ENCODE results near the gene TMEM82. TPM values are rescaled to one million over a fixed set of nuclear protein-coding genes. Genes with fewer than 3 reads are reported as not detected.

TMEM82 gene
- total RNA-seq, 1 donor from 2014 or later, result not detected

DNA sequence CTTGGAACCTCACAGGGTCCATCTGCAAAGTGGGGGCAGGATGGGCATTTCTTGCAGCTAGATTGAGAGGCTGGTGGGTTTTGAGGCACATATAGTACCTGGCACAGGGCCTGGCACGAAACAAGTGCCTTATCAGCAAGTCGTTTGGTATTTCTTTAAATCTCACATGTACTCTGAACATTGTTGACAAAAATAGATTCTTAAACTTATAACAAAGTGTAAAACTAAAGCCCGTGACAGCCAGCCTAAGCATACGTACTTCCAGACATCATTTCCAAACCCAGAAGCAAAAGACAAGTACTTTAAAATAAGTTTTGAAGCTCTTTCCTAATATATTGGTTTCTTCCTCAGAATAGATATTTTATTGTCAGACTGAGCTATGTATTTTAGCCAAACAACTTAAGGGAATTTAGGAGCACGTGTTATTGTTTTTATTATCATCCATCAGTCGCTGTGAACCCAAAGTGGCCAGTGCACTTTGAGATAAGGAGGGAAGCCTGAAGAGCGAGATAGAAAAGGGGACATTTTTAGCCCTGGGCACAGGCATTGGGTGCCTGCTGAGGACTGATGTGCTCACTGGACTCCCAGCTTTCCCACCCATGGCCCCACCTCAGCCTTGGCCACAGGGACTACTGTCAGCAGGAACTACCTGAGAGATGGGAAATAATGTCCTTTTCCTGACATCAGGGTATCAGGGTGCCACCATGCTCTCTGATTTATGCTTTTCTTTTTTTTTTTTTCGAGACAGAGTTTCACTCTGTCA, 19.2 kb downstream of the TMEM82 start:
- Histone ChIP-seq H3K27ac (ENCODE audit: low read depth, low read length) (peak overlapping the region; percentile 72), H3K4me2 (ENCODE audit: low read length) (peak overlapping the region; percentile 92), H3K79me2 (ENCODE audit: insufficient read depth, low read length) (peaks cover 69% of the 10 kb centered on the region), H3K4me1 (ENCODE audit: insufficient read depth, low read length) (peaks cover 34% of the 10 kb centered on the region), H3K4me3 (ENCODE audit: insufficient read depth, low read depth, low read length) (peak overlapping the region; percentile 79), H3K9ac (ENCODE audit: low read length) (peak overlapping the region; percentile 92), H4K20me1 (ENCODE audit: insufficient read depth, low read length) (peaks cover 57% of the 10 kb centered on the region), H2AFZ (ENCODE audit: low read depth, low read length) (no peak overlapping the region), H3K36me3 (ENCODE audit: insufficient read depth, low read length) (peaks cover 10% of the 10 kb centered on the region), H3K27me3 (ENCODE audit: insufficient read depth, low read length) (no peaks in the 10 kb centered on the region), H3K9me3 (ENCODE audit: insufficient read depth, low read depth, low read length) (no peaks in the 10 kb centered on the region)
- H3K9me3 Mint-ChIP-seq (ENCODE audit: unreplicated experiment), result no peaks in the 10 kb centered on the region
- H3K27ac Mint-ChIP-seq (ENCODE audit: unreplicated experiment), result peak overlapping the region; percentile 66
- H3K4me3 Mint-ChIP-seq (ENCODE audit: unreplicated experiment), result peak overlapping the region; percentile 94
- FAIRE-seq, result no peak
- TF ChIP-seq EZH2 (IDR thresholded peaks at IDR 0.05; ENCODE audit: insufficient read depth, low read length), result no peak
- TF ChIP-seq, protein P1, sequence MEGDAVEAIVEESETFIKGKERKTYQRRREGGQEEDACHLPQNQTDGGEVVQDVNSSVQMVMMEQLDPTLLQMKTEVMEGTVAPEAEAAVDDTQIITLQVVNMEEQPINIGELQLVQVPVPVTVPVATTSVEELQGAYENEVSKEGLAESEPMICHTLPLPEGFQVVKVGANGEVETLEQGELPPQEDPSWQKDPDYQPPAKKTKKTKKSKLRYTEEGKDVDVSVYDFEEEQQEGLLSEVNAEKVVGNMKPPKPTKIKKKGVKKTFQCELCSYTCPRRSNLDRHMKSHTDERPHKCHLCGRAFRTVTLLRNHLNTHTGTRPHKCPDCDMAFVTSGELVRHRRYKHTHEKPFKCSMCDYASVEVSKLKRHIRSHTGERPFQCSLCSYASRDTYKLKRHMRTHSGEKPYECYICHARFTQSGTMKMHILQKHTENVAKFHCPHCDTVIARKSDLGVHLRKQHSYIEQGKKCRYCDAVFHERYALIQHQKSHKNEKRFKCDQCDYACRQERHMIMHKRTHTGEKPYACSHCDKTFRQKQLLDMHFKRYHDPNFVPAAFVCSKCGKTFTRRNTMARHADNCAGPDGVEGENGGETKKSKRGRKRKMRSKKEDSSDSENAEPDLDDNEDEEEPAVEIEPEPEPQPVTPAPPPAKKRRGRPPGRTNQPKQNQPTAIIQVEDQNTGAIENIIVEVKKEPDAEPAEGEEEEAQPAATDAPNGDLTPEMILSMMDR (IDR thresholded peaks at IDR 0.05; ENCODE audit: insufficient read depth, low read depth, low read length), result no peak
- H3K36me3 Mint-ChIP-seq (ENCODE audit: low read depth, unreplicated experiment), result peaks cover 27% of the 10 kb centered on the region
- no peaks in the 10 kb centered on the region for H3K27me3 Mint-ChIP-seq (ENCODE audit: low read depth, unreplicated experiment)
- peaks cover 30% of the 10 kb centered on the region for H3K4me1 Mint-ChIP-seq (ENCODE audit: low read depth, unreplicated experiment)
- no peak for DNase-seq (ENCODE audit: low read depth)

DNA sequence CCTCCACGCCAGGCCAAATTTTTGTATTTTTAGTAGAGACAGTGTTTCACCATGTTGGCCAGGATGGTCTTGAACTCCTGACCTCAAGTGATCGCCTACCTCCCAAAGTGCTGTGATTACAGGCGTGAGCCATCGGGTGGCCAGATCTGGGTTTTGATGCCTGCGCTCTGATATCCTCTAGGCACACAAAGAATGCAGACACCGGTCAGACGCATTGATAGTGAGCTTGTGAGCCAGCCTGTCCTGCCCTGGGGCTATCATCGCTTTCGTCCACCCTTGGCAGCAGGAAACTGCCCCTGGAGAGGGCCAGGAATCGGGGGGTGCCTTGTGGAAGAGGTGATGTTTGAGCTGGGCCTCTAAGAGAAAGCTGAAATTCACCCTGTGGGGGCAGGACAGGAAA, 20.2 kb downstream of the TMEM82 start:
- Histone ChIP-seq H3K9me3 (ENCODE audit: insufficient read depth, low read depth, low read length) (no peaks in the 10 kb centered on the region), H2AFZ (ENCODE audit: low read depth, low read length) (no peak overlapping the region), H3K79me2 (ENCODE audit: insufficient read depth, low read length) (peaks cover 75% of the 10 kb centered on the region), H3K4me1 (ENCODE audit: insufficient read depth, low read length) (peaks cover 31% of the 10 kb centered on the region), H3K36me3 (ENCODE audit: insufficient read depth, low read length) (peaks cover 15% of the 10 kb centered on the region), H3K27ac (ENCODE audit: low read depth, low read length) (no peak overlapping the region), H3K27me3 (ENCODE audit: insufficient read depth, low read length) (no peaks in the 10 kb centered on the region), H4K20me1 (ENCODE audit: insufficient read depth, low read length) (peaks cover 65% of the 10 kb centered on the region), H3K4me2 (ENCODE audit: low read length) (no peak overlapping the region), H3K4me3 (ENCODE audit: insufficient read depth, low read depth, low read length) (no peak overlapping the region), H3K9ac (ENCODE audit: low read length) (no peak overlapping the region)
- H3K27me3 Mint-ChIP-seq (ENCODE audit: low read depth, unreplicated experiment), result no peaks in the 10 kb centered on the region
- DNase-seq (ENCODE audit: low read depth) (no peak), FAIRE-seq (no peak)
- no peaks in the 10 kb centered on the region for H3K9me3 Mint-ChIP-seq (ENCODE audit: unreplicated experiment)
- TF ChIP-seq EZH2 (IDR thresholded peaks at IDR 0.05; ENCODE audit: insufficient read depth, low read length), result no peak
- TF ChIP-seq, protein P1 (IDR thresholded peaks at IDR 0.05; ENCODE audit: insufficient read depth, low read depth, low read length), result no peak
- peak overlapping the region; percentile 17 for H3K4me3 Mint-ChIP-seq (ENCODE audit: unreplicated experiment)
- H3K27ac Mint-ChIP-seq (ENCODE audit: unreplicated experiment), result no peak overlapping the region
- H3K4me1 Mint-ChIP-seq (ENCODE audit: low read depth, unreplicated experiment), result peaks cover 25% of the 10 kb centered on the region
- H3K36me3 Mint-ChIP-seq (ENCODE audit: low read depth, unreplicated experiment), result peaks cover 27% of the 10 kb centered on the region

DNA sequence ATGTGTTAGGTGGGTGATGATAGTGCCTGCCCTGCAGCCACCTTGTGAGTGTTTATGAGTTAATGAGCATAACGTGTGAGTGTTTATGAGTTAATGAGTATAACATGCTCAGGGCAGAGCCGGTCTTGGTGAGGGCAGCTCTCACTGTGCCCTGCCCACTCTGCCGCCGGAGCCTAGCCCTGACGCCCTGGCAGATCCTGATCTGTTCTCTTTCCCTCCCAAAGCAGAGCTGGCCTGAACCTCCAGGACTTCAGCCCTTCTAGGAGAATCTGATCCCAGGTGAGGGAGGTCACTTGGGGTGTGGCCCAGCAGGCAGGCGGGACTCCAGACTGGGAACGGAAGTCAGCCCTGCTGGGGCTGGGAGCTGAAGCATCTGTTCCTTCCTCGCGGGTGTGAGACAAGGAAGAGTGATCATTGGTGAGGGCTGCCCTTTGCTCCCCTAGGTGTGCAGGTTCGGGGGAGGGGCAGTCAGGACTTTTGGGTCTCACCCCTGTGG, 22.0 kb downstream of the TMEM82 start:
- H3K27me3 Mint-ChIP-seq (ENCODE audit: low read depth, unreplicated experiment), result no peaks in the 10 kb centered on the region
- DNase-seq (ENCODE audit: low read depth) (no peak), FAIRE-seq (no peak)
- Histone ChIP-seq H3K27me3 (ENCODE audit: insufficient read depth, low read length) (no peaks in the 10 kb centered on the region), H3K4me1 (ENCODE audit: insufficient read depth, low read length) (peaks cover 23% of the 10 kb centered on the region), H4K20me1 (ENCODE audit: insufficient read depth, low read length) (peaks cover 81% of the 10 kb centered on the region), H3K9me3 (ENCODE audit: insufficient read depth, low read depth, low read length) (no peaks in the 10 kb centered on the region), H2AFZ (ENCODE audit: low read depth, low read length) (no peak overlapping the region), H3K27ac (ENCODE audit: low read depth, low read length) (no peak overlapping the region), H3K4me2 (ENCODE audit: low read length) (no peak overlapping the region), H3K4me3 (ENCODE audit: insufficient read depth, low read depth, low read length) (no peak overlapping the region), H3K36me3 (ENCODE audit: insufficient read depth, low read length) (peaks cover 30% of the 10 kb centered on the region), H3K9ac (ENCODE audit: low read length) (no peak overlapping the region), H3K79me2 (ENCODE audit: insufficient read depth, low read length) (peaks cover 82% of the 10 kb centered on the region)
- TF ChIP-seq, protein P1 (IDR thresholded peaks at IDR 0.05; ENCODE audit: insufficient read depth, low read depth, low read length), result no peak
- no peak for TF ChIP-seq EZH2 (IDR thresholded peaks at IDR 0.05; ENCODE audit: insufficient read depth, low read length)
- peaks cover 25% of the 10 kb centered on the region for H3K4me1 Mint-ChIP-seq (ENCODE audit: low read depth, unreplicated experiment)
- H3K36me3 Mint-ChIP-seq (ENCODE audit: low read depth, unreplicated experiment), result peaks cover 29% of the 10 kb centered on the region
- H3K4me3 Mint-ChIP-seq (ENCODE audit: unreplicated experiment), result no peak overlapping the region
- H3K27ac Mint-ChIP-seq (ENCODE audit: unreplicated experiment), result no peak overlapping the region
- H3K9me3 Mint-ChIP-seq (ENCODE audit: unreplicated experiment), result no peaks in the 10 kb centered on the region

All from astrocyte (in vitro differentiated cells and primary cell).